ENCODE data around the gene CEMIP2.

- TF ChIP-seq YY1 (IDR thresholded peaks at IDR 0.05; ENCODE audit: low read depth) (no peak), CTCF (IDR thresholded peaks at IDR 0.05) (no peak), REST (IDR thresholded peaks at IDR 0.05; ENCODE audit: low read depth, low read length) (no peak), NFIC (IDR thresholded peaks at IDR 0.05; ENCODE audit: borderline replicate concordance) (no peak), EP300 (IDR thresholded peaks at IDR 0.05; ENCODE audit: borderline replicate concordance in 1 of 2, low read depth in 1 of 2, low read length in 1 of 2) (no peak)
These were observed 74.0 kb downstream of the CEMIP2 start for GRCh38 chr9:71694332-71694731.
